Measurements from ENCODE around the gene FATE1. TPM values are rescaled to one million over a fixed set of nuclear protein-coding genes. Genes with fewer than 3 reads are reported as not detected.

FATE1 gene
- total RNA-seq, 4 donors from 2014 or later, result not detected

GRCh38 chrX:151680805-151681204, 35.0 kb upstream of the FATE1 start:
- TF ChIP-seq CTCF (IDR thresholded peaks at IDR 0.05 in 4 of 5, conservative IDR thresholded peaks at IDR 0.05 in 1 of 5) (peak; percentile 26 to 57 (median 52)), POLR2A (IDR thresholded peaks at IDR 0.05) (no peak)
- in situ Hi-C loops (cut with MboI; ENCODE audit: low sequenced_read_pairs in 4 of 4), result loop anchor here (10.0 to 25.0 kb wide), 2 partner anchors 519 to 526 kb away; no protein-coding TSS in a partner anchor
- Histone ChIP-seq H3K27me3 (no peaks in the 10 kb centered on the region), H3K4me3 (no peak overlapping the region), H3K36me3 (no peaks in the 10 kb centered on the region), H3K27ac (no peak overlapping the region), H3K4me1 (no peaks in the 10 kb centered on the region), H3K9me3 (no peaks in the 10 kb centered on the region)
- DNase-seq, result peak in 1 of 2 donors; percentile 13
- intact Hi-C loops (cut with DNase I; ENCODE audit: low total_unique reads), result loop anchor here (2.0 kb wide), 1 partner anchor 278 kb away; no protein-coding TSS in a partner anchor
- ATAC-seq, result no peak

GRCh38 chrX:151687635-151688034, 28.2 kb upstream of the FATE1 start:
- DNase-seq, result no peak
- Histone ChIP-seq H3K36me3 (no peaks in the 10 kb centered on the region), H3K9me3 (no peaks in the 10 kb centered on the region), H3K27me3 (no peaks in the 10 kb centered on the region), H3K27ac (no peak overlapping the region), H3K4me1 (no peaks in the 10 kb centered on the region), H3K4me3 (no peak overlapping the region)
- no peak for ATAC-seq
- intact Hi-C loops (cut with DNase I; ENCODE audit: low total_unique reads), result no loop called here
- in situ Hi-C loops (cut with MboI; ENCODE audit: low sequenced_read_pairs in 4 of 4), result loop anchor here (10.0 to 25.0 kb wide), 2 partner anchors 525 to 533 kb away; no protein-coding TSS in a partner anchor
- TF ChIP-seq CTCF (IDR thresholded peaks at IDR 0.05 in 4 of 5, conservative IDR thresholded peaks at IDR 0.05 in 1 of 5), result no peak
- no peak for TF ChIP-seq POLR2A (IDR thresholded peaks at IDR 0.05)

- ATAC-seq, result no peak
- Histone ChIP-seq H3K9me3 (no peaks in the 10 kb centered on the region), H3K27me3 (no peaks in the 10 kb centered on the region), H3K36me3 (no peaks in the 10 kb centered on the region), H3K4me1 (no peaks in the 10 kb centered on the region), H3K27ac (no peak overlapping the region), H3K4me3 (no peak overlapping the region)
- intact Hi-C loops (cut with DNase I; ENCODE audit: low total_unique reads), result no loop called here
- TF ChIP-seq POLR2A (IDR thresholded peaks at IDR 0.05) (no peak), CTCF (IDR thresholded peaks at IDR 0.05 in 4 of 5, conservative IDR thresholded peaks at IDR 0.05 in 1 of 5) (no peak)
- in situ Hi-C loops (cut with MboI; ENCODE audit: low sequenced_read_pairs in 4 of 4), result loop anchor here (10.0 to 25.0 kb wide), 2 partner anchors 526 to 534 kb away; no protein-coding TSS in a partner anchor
- DNase-seq, result no peak
These were observed 27.1 kb upstream of the FATE1 start for GRCh38 chrX:151688695-151689094.

- ATAC-seq, result no peak
These were observed 23.0 kb upstream of the FATE1 start for GRCh38 chrX:151692825-151693224.

More at GRCh38 chrX:151692825-151693224, 23.0 kb upstream of the FATE1 start:
- intact Hi-C loops (cut with DNase I; ENCODE audit: low total_unique reads) (no loop called here), in situ Hi-C loops (cut with MboI; ENCODE audit: low sequenced_read_pairs in 4 of 4) (loop anchor here in 3 of 4 donors (25.0 kb wide), 1 partner anchor 531 kb away; no protein-coding TSS in a partner anchor)
- no peaks in the 10 kb centered on the region for H3K36me3 ChIP-seq
- no peaks in the 10 kb centered on the region for H3K4me1 ChIP-seq
- H3K27ac ChIP-seq, result no peak overlapping the region
- TF ChIP-seq POLR2A (IDR thresholded peaks at IDR 0.05) (no peak), CTCF (IDR thresholded peaks at IDR 0.05 in 4 of 5, conservative IDR thresholded peaks at IDR 0.05 in 1 of 5) (no peak)
- DNase-seq, result no peak
- H3K27me3 ChIP-seq, result peaks cover 0 to 8% (median 0%) of the 10 kb centered on the region in 3 donors
- H3K4me3 ChIP-seq, result no peak overlapping the region
- no peaks in the 10 kb centered on the region for H3K9me3 ChIP-seq

All from gastrocnemius medialis (tissue), 4 donors.